Esophagus (tissue), 2 donors: ENCODE measurements around the gene CUL4A. TPM values are rescaled to one million over a fixed set of nuclear protein-coding genes. Genes with fewer than 3 reads are reported as not detected.

Experiments used
- H3K27ac ChIP-seq, 2 donors: one replicate each; pipeline ENCODE4 v1.5.1; 2013; ENCODE audit warnings: low read depth in 2 of 2, mild to moderate bottlenecking in 2 of 2, inconsistent platforms in 1 of 2, low read length in 1 of 2, moderate library complexity in 1 of 2
- H3K27me3 ChIP-seq, 2 donors: one replicate each; pipeline ENCODE4 v1.6.1; 2013; ENCODE audit warnings: low read length in 2 of 2, control low read depth in 1 of 2, mild to moderate bottlenecking in 1 of 2; ENCODE audit not compliant: insufficient read depth in 2 of 2, control insufficient read depth in 1 of 2
- H3K36me3 ChIP-seq, 2 donors: one replicate each; pipeline ENCODE4 v1.6.1; 2013; ENCODE audit warnings: low read length in 1 of 2; ENCODE audit not compliant: control insufficient read depth in 2 of 2, insufficient read depth in 2 of 2
- H3K4me1 ChIP-seq, 2 donors: one replicate each; pipeline ENCODE4 v1.6.1; 2013; ENCODE audit warnings: low read length in 1 of 2; ENCODE audit not compliant: control insufficient read depth in 2 of 2, insufficient read depth in 2 of 2
- H3K4me3 ChIP-seq, 2 donors: one replicate each; pipeline ENCODE4 v1.5.1; 2013; ENCODE audit warnings: low read length in 2 of 2, mild to moderate bottlenecking in 2 of 2, low read depth in 1 of 2, moderate library complexity in 1 of 2
- H3K9me3 ChIP-seq, 2 donors: one replicate each; pipeline ENCODE4 v1.6.1; 2013; ENCODE audit warnings: mild to moderate bottlenecking in 2 of 2, low read depth in 1 of 2, low read length in 1 of 2, moderate library complexity in 1 of 2; ENCODE audit not compliant: control insufficient read depth in 2 of 2, insufficient read depth in 1 of 2
- WGBS, 2 donors: extraction: QIAGEN DNeasy Blood & Tissue Kit; methylation state at CpG; one replicate each; pipeline ENCODE4 v1.1.7; 2013; 5-methylcytosine and 5-hydroxymethylcytosine counted together
- polyA plus RNA-seq, 2 donors: library from polyadenylated mRNA; stranded (reverse); fragments of 200-250 nt; gene quantifications; one replicate each; pipeline ENCODE4 v1.2.3, GENCODE V29; 2013
- donor health status: healthy with polysubstance abuse.
- donor health status: Bipolar disorder and iron deficiency.

CUL4A gene
- polyA plus RNA-seq, 2 donors: 21.0 to 31.2 TPM

- 86 to 93% methylated on average over 6 of the region's 6 CpGs for WGBS, 2 donors
Observed at GRCh38 chr13:113295776-113296175, 86.4 kb downstream of the CUL4A start.

GRCh38 chr13:113296823-113297369 is 87.5 kb downstream of the CUL4A start, which contains the start of gene LAMP1:
TSS of gene LAMP1 (plus strand) at chr13:113297239. CDS start at chr13:113297435, 196 bp downstream.
- Histone ChIP-seq H3K36me3 (no peaks in the 10 kb centered on the region), H3K9me3 (no peaks in the 10 kb centered on the region), H3K27me3 (no peaks in the 10 kb centered on the region), H3K27ac (peak within 1 kb of the TSS; percentile 86 to 94), H3K4me3 (peak within 1 kb of the TSS; percentile 84 to 98), H3K4me1 (no peaks in the 10 kb centered on the region)
- WGBS, 2 donors: 0% methylated on average over 41 to 74 of the region's 74 CpGs

More at GRCh38 chr13:113295776-113296175, 86.4 kb downstream of the CUL4A start:
- no peaks in the 10 kb centered on the region for H3K27me3 ChIP-seq
- H3K27ac ChIP-seq: no peak overlapping the region
- H3K4me1 ChIP-seq: no peaks in the 10 kb centered on the region
- no peaks in the 10 kb centered on the region for H3K36me3 ChIP-seq
- no peak overlapping the region for H3K4me3 ChIP-seq
- no peaks in the 10 kb centered on the region for H3K9me3 ChIP-seq

GRCh38 chr13:113297370-113298042 is 88.1 kb downstream of the CUL4A start:
- no peaks in the 10 kb centered on the region for H3K27me3 ChIP-seq
- peak overlapping the region; percentile 86 to 94 for H3K27ac ChIP-seq
- no peaks in the 10 kb centered on the region for H3K36me3 ChIP-seq
- H3K4me3 ChIP-seq: peak overlapping the region; percentile 84 to 98
- no peaks in the 10 kb centered on the region for H3K9me3 ChIP-seq
- 0 to 1% methylated on average over 47 to 58 of the region's 58 CpGs for WGBS, 2 donors
- H3K4me1 ChIP-seq: no peaks in the 10 kb centered on the region

- Histone ChIP-seq H3K27ac (peak overlapping the region; percentile 86 to 94), H3K9me3 (no peaks in the 10 kb centered on the region), H3K36me3 (no peaks in the 10 kb centered on the region), H3K4me1 (peaks cover 0 to 3% of the 10 kb centered on the region in 2 donors), H3K27me3 (no peaks in the 10 kb centered on the region), H3K4me3 (peak overlapping the region; percentile 84 to 98)
- 23 to 27% methylated on average over 19 of the region's 19 CpGs for WGBS, 2 donors
Observed at GRCh38 chr13:113298043-113298945, 88.9 kb downstream of the CUL4A start.

- no peak overlapping the region for H3K27ac ChIP-seq
- H3K9me3 ChIP-seq: no peaks in the 10 kb centered on the region
- H3K4me1 ChIP-seq: peaks cover 0 to 5% of the 10 kb centered on the region in 2 donors
- H3K36me3 ChIP-seq: no peaks in the 10 kb centered on the region
- no peaks in the 10 kb centered on the region for H3K27me3 ChIP-seq
- WGBS, 2 donors: 79 to 81% methylated on average over 7 of the region's 7 CpGs
- no peak overlapping the region for H3K4me3 ChIP-seq
Observed at GRCh38 chr13:113299951-113300350, 90.5 kb downstream of the CUL4A start.

GRCh38 chr13:113302986-113303385 is 93.6 kb downstream of the CUL4A start:
- Histone ChIP-seq H3K4me3 (no peak overlapping the region), H3K27ac (no peak overlapping the region), H3K27me3 (no peaks in the 10 kb centered on the region), H3K4me1 (peaks cover 3 to 5% of the 10 kb centered on the region in 2 donors), H3K36me3 (no peaks in the 10 kb centered on the region), H3K9me3 (no peaks in the 10 kb centered on the region)
- 61 to 67% methylated on average over 7 of the region's 7 CpGs for WGBS, 2 donors

GRCh38 chr13:113304121-113304520 is 94.7 kb downstream of the CUL4A start:
- Histone ChIP-seq H3K27me3 (no peaks in the 10 kb centered on the region), H3K36me3 (no peaks in the 10 kb centered on the region), H3K27ac (no peak overlapping the region), H3K9me3 (no peaks in the 10 kb centered on the region), H3K4me1 (peaks cover 3 to 5% of the 10 kb centered on the region in 2 donors), H3K4me3 (no peak overlapping the region)
- WGBS, 2 donors: 75 to 76% methylated on average over 7 of the region's 7 CpGs

GRCh38 chr13:113305208-113305607 is 95.8 kb downstream of the CUL4A start:
- Histone ChIP-seq H3K9me3 (no peaks in the 10 kb centered on the region), H3K27me3 (no peaks in the 10 kb centered on the region), H3K4me1 (peaks cover 3 to 5% of the 10 kb centered on the region in 2 donors), H3K4me3 (no peak overlapping the region), H3K36me3 (peaks cover 0 to 2% of the 10 kb centered on the region in 2 donors), H3K27ac (peak overlapping the region; percentile 24 to 40)
- WGBS, 2 donors: 40 to 45% methylated on average over 7 of the region's 7 CpGs

GRCh38 chr13:113307491-113307890 is 98.1 kb downstream of the CUL4A start:
- peaks cover 2 to 16% of the 10 kb centered on the region in 2 donors for H3K36me3 ChIP-seq
- H3K4me3 ChIP-seq: no peak overlapping the region
- H3K4me1 ChIP-seq: peaks cover 3 to 5% of the 10 kb centered on the region in 2 donors
- H3K27me3 ChIP-seq: no peaks in the 10 kb centered on the region
- no peak overlapping the region for H3K27ac ChIP-seq
- no peaks in the 10 kb centered on the region for H3K9me3 ChIP-seq
